Lower leg skin (tissue), 3 donors: ENCODE data around the gene BTD.

Experiments used
- CTCF ChIP-seq, 3 donors: fragments of 450-650 bp; IDR thresholded peaks; one replicate each; pipeline ENCODE4 v1.5.1; 2016; ENCODE audit warnings: antibody characterized with exemption in 3 of 3, mild to moderate bottlenecking in 3 of 3, moderate library complexity in 2 of 3
- POLR2A ChIP-seq, 2 donors: fragments of 450-650 bp; IDR thresholded peaks; one replicate each; pipeline ENCODE4 v1.6.1; 2016 to 2017; ENCODE audit warnings: antibody characterized with exemption in 2 of 2, mild to moderate bottlenecking in 1 of 2, moderate library complexity in 1 of 2

- TF ChIP-seq POLR2A (IDR thresholded peaks at IDR 0.05) (no peak), CTCF (IDR thresholded peaks at IDR 0.05) (no peak)
Observed at GRCh38 chr3:15646851-15647511, 45.4 kb downstream of the BTD start.
